Measurements from ENCODE around the gene SLC36A3. TPM values are rescaled to one million over a fixed set of nuclear protein-coding genes. Genes with fewer than 3 reads are reported as not detected.
A peak's percentile ranks its signal among the peaks of the same experiment; 100 is the strongest.

Gene SLC36A3
- total RNA-seq, 3 donors from 2014 or later (not counting 1 experiment from before 2014, with no cell fraction given), result not detected

GRCh38 chr5:151340004-151340403 is 36.4 kb upstream of the SLC36A3 start:
- intact Hi-C loops (cut with micrococcal nuclease), result no loop called here
- H3K4me3 ChIP-seq (ENCODE audit: low read length), result no peak overlapping the region
- H3K9me3 ChIP-seq (ENCODE audit: control insufficient read depth, insufficient read depth, low read length), result no peaks in the 10 kb centered on the region
- no peak for ATAC-seq
- no peak overlapping the region for H3K4me3 Mint-ChIP-seq
- no peak overlapping the region for H3K27ac Mint-ChIP-seq
- peaks cover 22 to 34% of the 10 kb centered on the region in 2 donors for H3K27me3 Mint-ChIP-seq (ENCODE audit: low read depth in 2 of 2)
- no peaks in the 10 kb centered on the region for H3K36me3 Mint-ChIP-seq
- no peaks in the 10 kb centered on the region for H3K36me3 ChIP-seq (ENCODE audit: control insufficient read depth, insufficient read depth, low read length)
- no peak for TF ChIP-seq CTCF (IDR thresholded peaks at IDR 0.05)
- peaks cover 6 to 18% of the 10 kb centered on the region in 2 donors for H3K4me1 Mint-ChIP-seq
- no peak for DNase-seq
- no peaks in the 10 kb centered on the region for H3K9me3 Mint-ChIP-seq
- WGBS (ENCODE audit: insufficient coverage), result 76% methylated on average over 3 of the region's 3 CpGs
- H3K4me1 ChIP-seq (ENCODE audit: control insufficient read depth, insufficient read depth, low read length), result peaks cover 11% of the 10 kb centered on the region
- peaks cover 5% of the 10 kb centered on the region for H3K27me3 ChIP-seq (ENCODE audit: control insufficient read depth, insufficient read depth, low read length)
- H3K27ac ChIP-seq (ENCODE audit: low read length), result no peak overlapping the region

GRCh38 chr5:151338734-151339133 is 35.2 kb upstream of the SLC36A3 start:
- no peak overlapping the region for H3K4me3 ChIP-seq (ENCODE audit: low read length)
- no peaks in the 10 kb centered on the region for H3K9me3 ChIP-seq (ENCODE audit: control insufficient read depth, insufficient read depth, low read length)
- peak overlapping the region; percentile 66 for H3K4me3 Mint-ChIP-seq
- no peak for TF ChIP-seq CTCF (IDR thresholded peaks at IDR 0.05)
- intact Hi-C loops (cut with micrococcal nuclease), result no loop called here
- H3K4me1 ChIP-seq (ENCODE audit: control insufficient read depth, insufficient read depth, low read length), result peaks cover 11% of the 10 kb centered on the region
- H3K27ac ChIP-seq (ENCODE audit: low read length), result peak overlapping the region; percentile 26
- H3K4me1 Mint-ChIP-seq, result peaks cover 6 to 18% of the 10 kb centered on the region in 2 donors
- ATAC-seq, result peak in 2 of 3 donors; percentile 76 to 94
- H3K36me3 Mint-ChIP-seq, result no peaks in the 10 kb centered on the region
- peak overlapping the region; percentile 30 to 85 for H3K27ac Mint-ChIP-seq
- peaks cover 18 to 27% of the 10 kb centered on the region in 2 donors for H3K27me3 Mint-ChIP-seq (ENCODE audit: low read depth in 2 of 2)
- no peaks in the 10 kb centered on the region for H3K36me3 ChIP-seq (ENCODE audit: control insufficient read depth, insufficient read depth, low read length)
- peaks cover 5% of the 10 kb centered on the region for H3K27me3 ChIP-seq (ENCODE audit: control insufficient read depth, insufficient read depth, low read length)
- WGBS (ENCODE audit: insufficient coverage), result 75% methylated on average over 3 of the region's 4 CpGs
- DNase-seq, result peak in 1 of 2 donors; percentile 12
- H3K9me3 Mint-ChIP-seq, result no peaks in the 10 kb centered on the region

- DNase-seq, result no peak
- H3K4me1 ChIP-seq (ENCODE audit: control insufficient read depth, insufficient read depth, low read length), result no peaks in the 10 kb centered on the region
- 88% methylated on average over 2 of the region's 2 CpGs for WGBS (ENCODE audit: insufficient coverage)
Observed at GRCh38 chr5:151332857-151333256, 29.3 kb upstream of the SLC36A3 start.

More at GRCh38 chr5:151332857-151333256, 29.3 kb upstream of the SLC36A3 start:
- H3K36me3 Mint-ChIP-seq, result no peaks in the 10 kb centered on the region
- H3K4me3 Mint-ChIP-seq, result no peak overlapping the region
- Histone ChIP-seq H3K36me3 (ENCODE audit: control insufficient read depth, insufficient read depth, low read length) (no peaks in the 10 kb centered on the region), H3K27ac (ENCODE audit: low read length) (no peak overlapping the region), H3K27me3 (ENCODE audit: control insufficient read depth, insufficient read depth, low read length) (no peaks in the 10 kb centered on the region), H3K4me3 (ENCODE audit: low read length) (no peak overlapping the region), H3K9me3 (ENCODE audit: control insufficient read depth, insufficient read depth, low read length) (no peaks in the 10 kb centered on the region)
- no peaks in the 10 kb centered on the region for H3K9me3 Mint-ChIP-seq
- ATAC-seq, result no peak
- H3K27me3 Mint-ChIP-seq (ENCODE audit: low read depth in 2 of 2), result peaks cover 7 to 10% of the 10 kb centered on the region in 2 donors
- intact Hi-C loops (cut with micrococcal nuclease), result no loop called here
- H3K4me1 Mint-ChIP-seq, result peaks cover 0 to 18% of the 10 kb centered on the region in 2 donors
- H3K27ac Mint-ChIP-seq, result no peak overlapping the region
- TF ChIP-seq CTCF (IDR thresholded peaks at IDR 0.05), result no peak
